ENCODE results near the gene SCAPER.
"Not testable (repeated sequence)": the region's sequence is repeated elsewhere in the genome, so short reads cannot be mapped to it uniquely, and the experiment has no call there.

The SCAPER gene

DNA sequence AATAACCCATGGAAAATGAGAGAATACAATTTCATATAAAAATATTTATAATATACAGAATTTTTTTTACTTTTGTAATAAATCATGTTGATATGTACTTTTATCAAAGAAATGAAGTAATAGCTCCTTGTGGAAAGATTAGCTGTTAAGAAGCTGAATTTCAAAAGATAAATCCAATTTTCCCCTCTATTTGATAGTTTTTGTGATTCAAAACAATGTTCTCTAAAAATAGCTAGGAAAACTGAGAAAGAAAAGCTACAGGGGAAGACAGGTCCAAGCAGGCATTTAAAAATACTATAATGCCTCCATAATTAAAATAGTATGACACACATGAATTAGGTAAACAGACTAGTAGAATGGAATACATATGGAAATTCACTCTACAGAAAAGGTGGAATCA, 44.9 kb downstream of the SCAPER start:
- H3K4me3 ChIP-seq (ENCODE audit: low read depth, low read length) = no peak overlapping the region
- H3K27ac ChIP-seq = no peak overlapping the region
- peaks cover 7% of the 10 kb centered on the region for H3K36me3 ChIP-seq
- no peaks in the 10 kb centered on the region for H3K27me3 ChIP-seq (ENCODE audit: insufficient read depth, low read depth, severe bottlenecking)
- DNase-seq = no peak
- no peak for TF ChIP-seq CTCF (IDR thresholded peaks at IDR 0.05; ENCODE audit: low read depth, low read length)
- no peaks in the 10 kb centered on the region for H3K9me3 ChIP-seq (ENCODE audit: severe bottlenecking)

- not testable (repeated sequence) for H3K9me3 ChIP-seq (ENCODE audit: severe bottlenecking); H3K27ac ChIP-seq
Observed at GRCh38 chr15:76850367-76850766, 54.8 kb downstream of the SCAPER start.

GRCh38 chr15:76846782-76847181, 58.4 kb downstream of the SCAPER start:
- Histone ChIP-seq H3K4me3 (ENCODE audit: low read depth, low read length) (no peak overlapping the region), H3K36me3 (peaks cover 20% of the 10 kb centered on the region), H3K9me3 (ENCODE audit: severe bottlenecking) (peaks cover 2% of the 10 kb centered on the region), H3K27me3 (ENCODE audit: insufficient read depth, low read depth, severe bottlenecking) (no peaks in the 10 kb centered on the region), H3K27ac (no peak overlapping the region)
- no peak for DNase-seq
- TF ChIP-seq CTCF (IDR thresholded peaks at IDR 0.05; ENCODE audit: low read depth, low read length) = no peak

More at GRCh38 chr15:76850367-76850766, 54.8 kb downstream of the SCAPER start:
- H3K4me3 ChIP-seq (ENCODE audit: low read depth, low read length); DNase-seq; H3K27me3 ChIP-seq (ENCODE audit: insufficient read depth, low read depth, severe bottlenecking): not testable (repeated sequence)
- H3K36me3 ChIP-seq = peaks cover 30% of the 10 kb centered on the region

DNA sequence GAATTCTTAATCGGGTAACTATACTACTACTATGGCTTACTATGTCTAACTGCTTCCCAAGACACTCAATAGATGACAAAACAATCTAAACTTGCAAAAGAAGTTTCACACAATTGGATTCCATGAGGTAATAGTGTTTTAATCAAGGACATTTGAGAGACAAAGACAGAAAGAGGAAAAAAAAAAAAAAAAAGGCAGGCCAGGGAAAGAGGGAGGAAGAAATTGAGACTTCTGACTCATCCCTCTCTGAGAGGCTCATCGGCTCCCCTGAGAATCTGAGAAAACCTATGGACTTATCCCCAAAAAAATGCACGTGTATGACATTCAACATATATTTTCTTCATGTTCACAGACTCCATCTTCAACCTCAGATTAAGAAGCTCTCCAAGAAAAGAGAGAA, 61.0 kb downstream of the SCAPER start:
- Histone ChIP-seq H3K36me3 (no peaks in the 10 kb centered on the region; the same call in 1 of the 2 replicates), H3K9me3 (ENCODE audit: severe bottlenecking) (no peaks in the 10 kb centered on the region), H3K4me3 (ENCODE audit: low read depth, low read length) (no peak overlapping the region), H3K27me3 (ENCODE audit: insufficient read depth, low read depth, severe bottlenecking) (no peaks in the 10 kb centered on the region), H3K27ac (no peak overlapping the region)
- no peak for TF ChIP-seq CTCF (IDR thresholded peaks at IDR 0.05; ENCODE audit: low read depth, low read length)
- no peak for DNase-seq

DNA sequence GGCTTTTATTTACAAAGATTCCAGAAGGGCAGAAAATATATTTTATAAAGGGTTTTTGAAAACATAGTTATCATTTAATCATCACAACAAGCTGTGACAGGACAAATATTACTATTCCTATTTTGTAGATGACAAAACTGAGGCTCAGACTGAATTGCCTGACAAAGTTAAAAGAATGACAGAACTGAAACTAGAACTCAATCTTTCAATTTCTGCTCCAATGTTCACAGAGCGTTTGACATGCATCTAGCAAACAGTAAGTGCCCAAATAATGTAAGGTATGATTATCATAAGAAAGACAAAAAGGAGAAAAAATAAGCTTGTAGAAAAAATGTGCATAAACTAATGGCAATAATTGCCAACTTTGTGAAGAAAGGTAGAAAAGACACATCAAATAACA, 61.9 kb downstream of the SCAPER start:
- Histone ChIP-seq H3K27ac (no peak overlapping the region), H3K4me3 (ENCODE audit: low read depth, low read length) (no peak overlapping the region), H3K27me3 (ENCODE audit: insufficient read depth, low read depth, severe bottlenecking) (no peaks in the 10 kb centered on the region), H3K36me3 (no peaks in the 10 kb centered on the region; the same call in 1 of the 2 replicates), H3K9me3 (ENCODE audit: severe bottlenecking) (no peaks in the 10 kb centered on the region)
- no peak for TF ChIP-seq CTCF (IDR thresholded peaks at IDR 0.05; ENCODE audit: low read depth, low read length)
- DNase-seq = no peak

- H3K27me3 ChIP-seq (ENCODE audit: insufficient read depth, low read depth, severe bottlenecking) = no peaks in the 10 kb centered on the region
- H3K27ac ChIP-seq = no peak overlapping the region
- no peaks in the 10 kb centered on the region for H3K9me3 ChIP-seq (ENCODE audit: severe bottlenecking)
- H3K36me3 ChIP-seq = no peaks in the 10 kb centered on the region; the same call in 1 of the 2 replicates
- no peak overlapping the region for H3K4me3 ChIP-seq (ENCODE audit: low read depth, low read length)
- DNase-seq = no peak
- TF ChIP-seq CTCF (IDR thresholded peaks at IDR 0.05; ENCODE audit: low read depth, low read length) = peak; percentile 23; the same call in 1 of the 2 replicates
Observed at GRCh38 chr15:76840830-76841460, 64.2 kb downstream of the SCAPER start.
